HEK293 (cell line): ENCODE results near the gene TRIM9.

Experiments used
- CTCF ChIP-seq: fragments of 450-650 bp; formaldehyde crosslinking; IDR thresholded peaks from 2 replicates; pipeline ENCODE4 v1.5.1; 2016; ENCODE audit warnings: missing biosample characterization, missing genetic modification characterization
- ELK4 ChIP-seq: IDR thresholded peaks from 2 replicates; pipeline ENCODE4 v1.6.1; 2011; ENCODE audit warnings: mild to moderate bottlenecking, low read depth, low read length, borderline replicate concordance
- MYNN ChIP-seq: fragments of 450-650 bp; formaldehyde crosslinking; IDR thresholded peaks from 2 replicates; pipeline ENCODE4 v1.5.1; 2016; ENCODE audit warnings: missing biosample characterization, missing genetic modification characterization, borderline replicate concordance
- SETDB1 ChIP-seq: IDR thresholded peaks from one replicate; pipeline ENCODE4 v1.6.1; 2017; ENCODE audit warnings: mild to moderate bottlenecking, low read length, moderate library complexity, mixed read lengths; ENCODE audit not compliant: insufficient read length
- ZBTB8A ChIP-seq: fragments of 450-650 bp; formaldehyde crosslinking; IDR thresholded peaks from 2 replicates; pipeline ENCODE4 v1.5.1; 2016; ENCODE audit warnings: missing biosample characterization, missing genetic modification characterization
- ZNF121 ChIP-seq: fragments of 450-650 bp; formaldehyde crosslinking; IDR thresholded peaks from 2 replicates; pipeline ENCODE4 v1.5.1; 2016; ENCODE audit warnings: missing biosample characterization, missing genetic modification characterization
- ZNF133 ChIP-seq: fragments of 450-650 bp; formaldehyde crosslinking; IDR thresholded peaks from 2 replicates; pipeline ENCODE4 v1.5.1; 2016; ENCODE audit warnings: missing biosample characterization, missing genetic modification characterization
- ZNF138 ChIP-seq: fragments of 450-650 bp; formaldehyde crosslinking; IDR thresholded peaks from 2 replicates; pipeline ENCODE4 v1.5.1; 2016; ENCODE audit warnings: missing biosample characterization, missing genetic modification characterization, borderline replicate concordance
- ZNF202 ChIP-seq: fragments of 450-650 bp; formaldehyde crosslinking; IDR thresholded peaks from 2 replicates; pipeline ENCODE4 v1.5.1; 2016; ENCODE audit warnings: missing biosample characterization, missing genetic modification characterization, borderline replicate concordance
- ZNF274 ChIP-seq, 2 experiments: fragments of 200-500 bp in 1 of 2; fragments of 450-650 bp in 1 of 2; sonication (Bioruptor generic) in 1 of 2; formaldehyde crosslinking in 1 of 2; IDR thresholded peaks; 2 replicates each; pipeline versions ENCODE4 v1.5.1 to v1.6.1; 2014 to 2016; ENCODE audit warnings: borderline replicate concordance in 1 of 2, inconsistent platforms in 1 of 2, low read length in 1 of 2, missing biosample characterization in 1 of 2, missing genetic modification characterization in 1 of 2
- ZSCAN23 ChIP-seq: fragments of 450-650 bp; formaldehyde crosslinking; IDR thresholded peaks from 2 replicates; pipeline ENCODE4 v1.5.1; 2016; ENCODE audit warnings: missing biosample characterization, missing genetic modification characterization

GRCh38 chr14:51020024-51020710 lies 74.7 kb downstream of the TRIM9 start:
- TF ChIP-seq ZSCAN23 (tag by site-specific recombination) (no peak), ZNF121 (tag by site-specific recombination) (no peak), ZNF202 (tag by site-specific recombination) (no peak), CTCF (tag by site-specific recombination) (no peak), SETDB1 (no peak), ZNF138 (tag by site-specific recombination) (no peak), ZNF133 (tag by site-specific recombination) (no peak), MYNN (tag by site-specific recombination) (no peak), ZNF274 (IDR thresholded peaks at IDR 0.05; ENCODE audit: low read length) (no peak), ZNF274 (tag by site-specific recombination; IDR thresholded peaks at IDR 0.05; ENCODE audit: borderline replicate concordance) (no peak), ELK4 (no peak), ZBTB8A (no peak)
